SU-DHL-6 (cell line): ENCODE results near the gene ANKRD28.

Experiments
- H2AFZ ChIP-seq: fragments of 200-600 bp; sonication (generic); 2 replicates; pipeline ENCODE4 v1.6.1; 2014; ENCODE audit warnings: low read depth, mild to moderate bottlenecking, moderate library complexity, mixed read lengths, antibody characterized with exemption, low read length; ENCODE audit not compliant: severe bottlenecking
- H3F3A ChIP-seq: fragments of 200-600 bp; shearing (Covaris generic); 2 replicates; pipeline ENCODE4 v1.6.0; 2016; ENCODE audit warnings: antibody characterized with exemption, mild to moderate bottlenecking; ENCODE audit not compliant: insufficient read depth
- H3K27ac ChIP-seq: fragments of 200-600 bp; sonication (generic); 2 replicates; pipeline ENCODE4 v1.5.1; 2016; ENCODE audit warnings: low read depth, mild to moderate bottlenecking, low read length, moderate library complexity, mixed read lengths
- H3K27me3 ChIP-seq: fragments of 200-600 bp; sonication (generic), shearing (Covaris generic); 2 replicates; pipeline ENCODE4 v1.6.0; 2014; ENCODE audit warnings: mild to moderate bottlenecking, low read length
- H3K36me3 ChIP-seq: fragments of 200-600 bp; sonication (generic); 2 replicates; pipeline ENCODE4 v1.6.1; 2014; ENCODE audit warnings: mild to moderate bottlenecking, low read length, mixed read lengths
- H3K4me2 ChIP-seq: fragments of 300-600, 200-600 bp; shearing (Covaris generic), sonication (generic); 2 replicates; pipeline ENCODE4 v1.6.0; 2014; ENCODE audit warnings: low read length, low read depth, mild to moderate bottlenecking; ENCODE audit not compliant: poor library complexity, severe bottlenecking
- H3K4me3 ChIP-seq: fragments of 200-600 bp; sonication (generic); 2 replicates; pipeline ENCODE4 v1.5.1; 2014; ENCODE audit warnings: antibody characterized with exemption, low read length, mild to moderate bottlenecking, mixed read lengths; ENCODE audit not compliant: insufficient read depth, poor library complexity, severe bottlenecking
- H3K79me2 ChIP-seq: fragments of 200-600 bp; sonication (generic); 2 replicates; pipeline ENCODE4 v1.6.1; 2014; ENCODE audit warnings: mild to moderate bottlenecking, low read length, moderate library complexity; ENCODE audit not compliant: insufficient read depth
- H3K9ac ChIP-seq: fragments of 200-600 bp; sonication (generic); 2 replicates; pipeline ENCODE4 v1.7.0; 2014; ENCODE audit warnings: mild to moderate bottlenecking, low read length
- H3K9me2 ChIP-seq: fragments of 200-600 bp; sonication (generic); replicated peaks from 2 replicates; pipeline ENCODE4 v1.6.1; 2014; ENCODE audit warnings: low read length; ENCODE audit not compliant: insufficient read depth
- H3K9me3 ChIP-seq: fragments of 200-600 bp; sonication (generic); 2 replicates; pipeline ENCODE4 v1.6.1; 2014; ENCODE audit warnings: low read length, mixed read lengths; ENCODE audit not compliant: insufficient read depth
- H4K20me1 ChIP-seq: fragments of 200-600 bp; sonication (generic); 2 replicates; pipeline ENCODE4 v1.6.1; 2014; ENCODE audit warnings: low read depth, mild to moderate bottlenecking, antibody characterized with exemption, low read length, moderate library complexity, mixed read lengths
- CTCF ChIP-seq: fragments of 200-600 bp; sonication (generic); IDR thresholded peaks from one replicate; pipeline ENCODE4 v1.5.1; 2017; ENCODE audit warnings: antibody characterized with exemption, mild to moderate bottlenecking, low read length, moderate library complexity; ENCODE audit not compliant: insufficient read depth, poor library complexity, severe bottlenecking
- EZH2phosphoT487 ChIP-seq: fragments of 200-600 bp; sonication (generic), shearing (Covaris generic); conservative IDR thresholded peaks from 2 replicates; pipeline ENCODE4 v1.6.1; 2018; ENCODE audit warnings: mild to moderate bottlenecking, antibody characterized with exemption, low read length, moderate library complexity, mixed read lengths

ANKRD28 gene

GRCh38 chr3:15831927-15832326 is 34.1 kb upstream of the ANKRD28 start:
- H3K79me2 ChIP-seq: peaks cover 88% of the 10 kb centered on the region
- H3K9me2 ChIP-seq: no peaks in the 10 kb centered on the region
- H3F3A ChIP-seq: no peaks in the 10 kb centered on the region
- H3K27ac ChIP-seq: no peak overlapping the region
- TF ChIP-seq EZH2phosphoT487 (no peak), CTCF (no peak)
- H3K27me3 ChIP-seq: no peaks in the 10 kb centered on the region
- no peak overlapping the region for H3K4me2 ChIP-seq
- H3K4me3 ChIP-seq: no peak overlapping the region
- peaks cover 43% of the 10 kb centered on the region for H4K20me1 ChIP-seq
- no peak overlapping the region for H3K9ac ChIP-seq
- H2AFZ ChIP-seq: no peak overlapping the region
- H3K9me3 ChIP-seq: no peaks in the 10 kb centered on the region
- no peaks in the 10 kb centered on the region for H3K36me3 ChIP-seq

GRCh38 chr3:15825016-15825415 is 27.2 kb upstream of the ANKRD28 start:
- TF ChIP-seq EZH2phosphoT487 (no peak), CTCF (no peak)
- Histone ChIP-seq H3K79me2 (peaks cover 90% of the 10 kb centered on the region), H3K9me3 (no peaks in the 10 kb centered on the region), H2AFZ (no peak overlapping the region), H3K4me2 (no peak overlapping the region), H3F3A (0 out of 2 replicates have a peak, but pooled peaks cover 4% of the 10 kb centered on the region), H3K36me3 (no peaks in the 10 kb centered on the region), H3K27me3 (no peaks in the 10 kb centered on the region), H3K27ac (no peak overlapping the region), H3K9me2 (no peaks in the 10 kb centered on the region), H3K9ac (no peak overlapping the region), H3K4me3 (no peak overlapping the region), H4K20me1 (peaks cover 75% of the 10 kb centered on the region)

GRCh38 chr3:15823092-15823491 is 25.3 kb upstream of the ANKRD28 start:
- H3K4me3 ChIP-seq: no peak overlapping the region
- no peaks in the 10 kb centered on the region for H3K9me3 ChIP-seq
- peaks cover 80% of the 10 kb centered on the region for H4K20me1 ChIP-seq
- peaks cover 98% of the 10 kb centered on the region for H3K79me2 ChIP-seq
- H3K27ac ChIP-seq: no peak overlapping the region
- no peaks in the 10 kb centered on the region for H3K27me3 ChIP-seq
- H3K4me2 ChIP-seq: no peak overlapping the region
- TF ChIP-seq EZH2phosphoT487: no peak
- no peak for TF ChIP-seq CTCF
- no peaks in the 10 kb centered on the region for H3K36me3 ChIP-seq
- H2AFZ ChIP-seq: no peak overlapping the region
- no peak overlapping the region for H3K9ac ChIP-seq
- H3F3A ChIP-seq: 0 out of 2 replicates have a peak, but pooled peaks cover 4% of the 10 kb centered on the region
- no peaks in the 10 kb centered on the region for H3K9me2 ChIP-seq

- H3K36me3 ChIP-seq: no peaks in the 10 kb centered on the region
- H3K4me2 ChIP-seq: no peak overlapping the region
- H3K9ac ChIP-seq: no peak overlapping the region
- H3K9me3 ChIP-seq: no peaks in the 10 kb centered on the region
- H3K27ac ChIP-seq: no peak overlapping the region
- TF ChIP-seq EZH2phosphoT487 (no peak), CTCF (no peak)
- 0 out of 2 replicates have a peak, but pooled peaks cover 4% of the 10 kb centered on the region for H3F3A ChIP-seq
- no peak overlapping the region for H3K4me3 ChIP-seq
- H3K79me2 ChIP-seq: peaks cover 98% of the 10 kb centered on the region
- H4K20me1 ChIP-seq: peaks cover 82% of the 10 kb centered on the region
- no peak overlapping the region for H2AFZ ChIP-seq
- H3K27me3 ChIP-seq: no peaks in the 10 kb centered on the region
- no peaks in the 10 kb centered on the region for H3K9me2 ChIP-seq
Measured at GRCh38 chr3:15822281-15822680, 24.5 kb upstream of the ANKRD28 start.
